ENCODE data around the gene NPPB.
A peak's percentile ranks its signal among the peaks of the same experiment; 100 is the strongest.

Gene NPPB

GRCh38 chr1:11856698-11857097, 2.0 kb downstream of the NPPB start:
- DNase-seq, result no peak

DNA sequence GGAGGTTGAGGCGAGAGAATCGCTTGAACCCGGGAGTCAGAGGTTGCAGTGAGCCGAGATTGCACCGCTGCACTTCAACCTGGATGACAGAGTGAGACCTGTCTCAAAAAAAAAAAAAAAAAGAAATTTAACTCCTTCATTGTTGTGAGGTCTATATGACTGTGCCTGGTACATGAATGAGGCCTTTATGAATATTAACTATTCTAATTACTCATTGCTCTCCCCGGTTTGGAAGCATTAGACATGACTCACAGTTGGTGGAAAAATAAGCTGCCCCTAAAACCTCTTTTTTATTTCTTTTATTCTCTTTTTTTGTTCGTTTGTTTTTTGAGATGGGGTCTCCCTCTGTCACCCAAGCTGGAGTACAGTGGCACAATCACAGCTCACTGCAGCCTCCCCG, 3.3 kb downstream of the NPPB start:
- no peak for DNase-seq

- DNase-seq, result no peak
Observed at GRCh38 chr1:11854519-11854918, 4.2 kb downstream of the NPPB start.

- no peak for DNase-seq
Observed at GRCh38 chr1:11851180-11851579, 7.6 kb downstream of the NPPB start.

DNA sequence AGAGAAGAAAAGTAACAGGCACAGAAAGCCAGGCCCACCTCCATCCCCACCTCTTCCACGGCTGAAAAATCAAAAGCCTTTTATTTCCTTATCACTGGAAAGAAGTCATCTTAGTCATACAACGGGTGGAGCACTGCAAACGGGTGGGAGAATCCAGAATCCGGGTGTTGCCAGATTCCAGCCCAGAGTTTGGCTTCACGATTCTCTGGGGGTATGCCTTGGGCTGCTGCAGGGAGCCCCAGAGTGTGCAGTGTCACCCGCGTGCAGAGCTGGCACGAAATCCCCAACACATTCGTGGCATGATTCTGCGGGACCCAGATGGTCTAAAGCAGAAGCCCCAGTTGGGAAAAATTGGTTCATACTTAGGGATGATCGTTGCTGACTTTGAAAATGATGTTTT, 8.6 kb downstream of the NPPB start:
- DNase-seq, result no peak

DNA sequence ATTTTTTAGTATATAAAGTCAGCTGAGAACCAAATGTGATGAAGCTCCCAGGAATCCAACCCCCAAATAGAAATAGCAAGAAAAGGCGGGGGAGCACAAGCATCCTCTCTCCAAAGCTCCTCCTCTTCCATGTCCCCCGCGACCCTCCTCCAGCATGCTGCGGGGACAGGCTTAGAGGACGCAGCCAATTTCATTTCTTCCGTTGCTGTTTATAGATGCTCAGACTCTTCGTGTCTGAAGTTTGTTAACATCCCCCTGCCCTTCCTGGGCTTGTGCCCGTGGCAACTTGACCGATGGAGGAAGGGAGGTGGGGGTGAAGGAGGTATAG, 10.4 kb downstream of the NPPB start:
- DNase-seq, result no peak

DNA sequence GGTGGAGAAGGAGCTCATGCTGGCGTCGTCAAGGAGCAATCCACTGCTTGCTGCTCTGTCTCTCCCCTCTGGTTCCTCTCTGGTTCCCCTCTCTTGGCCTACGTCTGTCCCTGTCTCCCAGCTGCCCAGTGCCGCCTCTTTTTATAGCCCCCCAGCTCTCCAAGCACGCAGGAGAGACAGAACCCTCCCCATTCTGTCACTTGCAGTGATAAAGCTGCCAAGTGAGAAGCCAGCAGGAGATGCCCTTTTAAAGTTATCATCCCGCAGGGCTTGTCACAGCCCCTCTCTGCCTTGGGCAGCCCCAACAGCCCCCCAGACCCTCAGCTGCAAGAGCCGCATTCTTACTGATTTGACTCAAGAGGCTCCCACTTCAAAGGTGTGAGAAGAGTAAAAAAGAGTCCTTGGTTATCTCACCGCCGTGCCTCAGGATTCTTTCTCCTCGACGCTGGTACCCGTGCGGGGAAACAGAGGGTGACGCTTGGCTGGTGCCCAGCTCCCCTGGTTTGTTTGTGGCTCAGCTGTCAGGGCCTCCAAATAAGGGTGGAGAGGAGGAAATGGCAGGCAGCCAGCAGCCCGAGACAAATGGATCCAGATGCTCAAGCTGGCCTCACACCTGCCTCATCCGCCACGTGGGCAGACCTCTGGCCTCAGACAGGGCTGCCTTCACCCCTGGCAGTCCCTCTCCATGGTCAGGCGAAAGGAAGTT, 10.9 kb downstream of the NPPB start, which contains the start of gene NPPA:
NPPA (minus strand) TSS at position 117 of the 706 bp plus-strand sequence; CDS start at position 18, 99 bp downstream.
- no peak for DNase-seq

DNA sequence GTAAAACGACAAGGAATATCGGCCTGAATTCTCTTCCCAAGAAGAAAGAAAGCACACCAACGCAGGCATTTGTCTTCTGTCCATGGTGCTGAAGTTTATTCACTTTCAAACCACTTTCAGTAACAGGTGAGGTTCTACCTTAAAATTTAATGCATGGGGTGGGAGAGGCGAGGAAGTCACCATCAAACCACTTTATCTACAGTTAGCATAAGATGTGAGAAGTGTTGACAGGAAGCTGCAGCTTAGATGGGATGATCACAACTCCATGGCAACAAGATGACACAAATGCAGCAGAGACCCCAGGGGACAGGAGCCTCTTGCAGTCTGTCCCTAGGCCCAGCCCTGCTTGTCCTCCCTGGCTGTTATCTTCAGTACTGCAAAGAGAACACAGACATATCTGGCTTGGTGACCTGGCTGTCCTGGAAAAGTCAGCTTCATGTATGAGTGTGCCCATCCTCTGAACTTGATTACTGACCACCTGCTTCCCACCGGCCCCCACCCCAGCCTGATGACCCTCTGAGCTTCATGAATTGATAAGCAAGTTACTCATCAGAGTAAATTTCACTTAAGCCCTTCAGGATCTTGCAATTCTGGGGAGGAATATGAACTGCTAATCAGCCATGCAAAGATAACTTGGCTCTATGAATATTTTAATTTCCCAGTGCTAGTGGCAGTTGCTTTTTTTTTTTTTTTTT, 13.0 kb downstream of the NPPB start:
- DNase-seq, result no peak

DNA sequence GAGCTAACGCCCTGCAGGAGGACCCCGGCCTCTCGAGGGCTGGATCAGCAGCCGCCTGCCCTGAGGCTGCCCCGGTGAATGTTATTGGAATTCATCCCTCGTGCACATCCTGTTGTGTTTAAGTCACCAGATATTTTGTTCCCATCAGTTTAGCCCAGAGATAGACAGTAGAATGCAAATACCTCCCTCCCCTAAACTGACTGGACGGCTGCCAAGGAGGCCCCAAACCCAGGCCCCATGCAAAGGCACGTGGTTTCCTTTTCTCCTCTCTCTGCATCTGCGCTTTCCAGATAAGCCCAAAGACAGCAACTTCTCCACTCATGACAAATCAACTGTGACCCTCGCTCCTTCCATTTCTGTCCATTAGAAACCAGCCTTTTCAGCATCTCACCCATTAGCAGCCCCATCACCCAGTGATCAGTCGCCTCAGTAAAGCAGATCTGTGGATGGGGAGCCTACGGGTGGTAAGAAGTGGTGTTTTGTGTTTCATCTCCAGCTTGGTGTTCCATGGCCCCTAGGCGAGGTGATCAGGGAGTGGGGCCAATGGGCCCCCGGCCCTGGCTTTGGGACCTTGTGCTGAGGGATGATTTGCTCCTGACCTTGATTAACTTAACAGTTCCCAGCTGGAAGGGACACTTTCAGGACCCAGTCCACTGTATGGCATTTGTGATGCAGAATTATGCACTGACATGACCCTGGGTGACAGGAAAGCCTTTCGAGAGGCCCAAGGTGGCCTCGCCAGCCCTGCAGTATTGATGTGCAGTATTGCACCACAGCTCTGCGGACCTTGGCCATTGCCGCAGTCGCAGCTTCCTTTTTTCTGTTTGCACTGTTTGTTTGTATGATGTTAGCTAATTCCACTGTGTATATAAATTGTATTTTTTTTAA, 16.3 kb downstream of the NPPB start:
- DNase-seq, result peak in 1 of 2 donors; percentile 15

GRCh38 chr1:11841245-11842153, 17.2 kb downstream of the NPPB start:
- DNase-seq, result peak in 1 of 2 donors; percentile 10

GRCh38 chr1:11839727-11840705, 18.7 kb downstream of the NPPB start:
- DNase-seq, result no peak

DNA sequence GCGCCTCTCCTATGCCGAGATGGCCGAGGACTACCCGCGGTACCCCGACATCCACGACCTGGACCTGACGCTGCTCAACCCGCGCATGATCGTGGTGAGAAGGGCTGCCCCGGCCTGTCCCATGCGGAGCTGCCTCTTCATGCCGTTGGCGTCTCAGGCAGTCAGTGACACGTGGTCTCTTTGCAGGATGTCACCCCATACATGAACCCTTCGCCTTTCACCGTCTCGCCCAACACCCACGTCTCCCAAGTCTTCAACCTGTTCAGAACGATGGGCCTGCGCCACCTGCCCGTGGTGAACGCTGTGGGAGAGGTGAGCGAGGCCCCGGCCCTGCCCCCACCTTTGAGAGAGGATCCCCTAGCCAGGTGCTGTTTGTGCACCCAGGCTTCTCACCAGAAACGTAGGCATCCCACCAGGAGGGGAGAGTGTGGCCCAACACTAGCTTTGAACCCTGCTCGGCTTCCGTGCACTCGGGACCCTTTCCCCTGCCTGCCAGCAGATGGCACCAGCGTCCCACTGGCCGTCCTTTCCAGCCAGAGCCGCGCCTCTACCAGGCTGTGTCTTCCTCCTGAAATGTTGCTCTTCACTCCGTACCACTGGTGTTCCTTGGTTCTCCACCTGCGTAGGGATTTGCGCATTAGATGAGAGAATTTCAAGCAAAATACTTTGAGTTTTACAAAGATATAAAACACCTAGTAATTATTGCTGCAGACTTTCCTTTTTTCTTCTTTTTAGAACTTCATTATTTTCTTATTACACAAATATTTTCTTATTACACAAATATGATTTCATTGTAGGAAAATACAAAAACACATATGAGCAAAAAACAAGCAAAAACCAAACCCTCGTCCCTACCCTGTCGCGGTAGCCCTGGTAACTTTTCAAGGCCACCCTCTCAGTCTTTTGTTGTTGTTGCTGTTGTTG, 20.1 kb downstream of the NPPB start:
- peak; percentile 72 to 73 for DNase-seq

DNA sequence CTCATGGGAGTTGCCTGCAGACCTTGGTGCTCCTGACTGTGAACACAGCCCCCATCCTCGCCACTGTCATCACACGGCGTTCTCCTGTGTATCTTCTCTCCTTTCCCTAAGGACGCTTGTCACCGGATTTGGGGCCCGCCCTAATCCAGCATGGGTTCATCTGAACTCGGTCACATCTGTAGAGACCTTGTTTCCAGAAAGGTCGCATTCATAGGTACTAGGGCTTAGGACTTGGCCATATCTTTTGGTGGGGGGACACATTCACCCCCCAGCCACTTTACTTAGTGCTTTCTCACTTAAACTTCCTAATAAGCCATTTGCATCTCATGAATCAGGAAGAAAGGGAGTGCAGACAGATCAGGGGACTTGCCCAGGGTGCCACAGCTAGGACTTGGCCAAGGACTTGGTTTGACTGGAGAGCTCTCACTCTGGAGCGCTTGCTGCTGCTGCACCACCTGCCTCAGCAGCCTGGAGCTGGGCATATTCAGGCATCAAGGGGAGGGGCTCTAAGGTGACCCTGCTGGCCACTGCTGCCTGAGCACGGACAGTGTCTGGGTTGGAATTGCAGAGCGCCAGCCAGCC, 20.9 kb downstream of the NPPB start:
- no peak for DNase-seq

DNA sequence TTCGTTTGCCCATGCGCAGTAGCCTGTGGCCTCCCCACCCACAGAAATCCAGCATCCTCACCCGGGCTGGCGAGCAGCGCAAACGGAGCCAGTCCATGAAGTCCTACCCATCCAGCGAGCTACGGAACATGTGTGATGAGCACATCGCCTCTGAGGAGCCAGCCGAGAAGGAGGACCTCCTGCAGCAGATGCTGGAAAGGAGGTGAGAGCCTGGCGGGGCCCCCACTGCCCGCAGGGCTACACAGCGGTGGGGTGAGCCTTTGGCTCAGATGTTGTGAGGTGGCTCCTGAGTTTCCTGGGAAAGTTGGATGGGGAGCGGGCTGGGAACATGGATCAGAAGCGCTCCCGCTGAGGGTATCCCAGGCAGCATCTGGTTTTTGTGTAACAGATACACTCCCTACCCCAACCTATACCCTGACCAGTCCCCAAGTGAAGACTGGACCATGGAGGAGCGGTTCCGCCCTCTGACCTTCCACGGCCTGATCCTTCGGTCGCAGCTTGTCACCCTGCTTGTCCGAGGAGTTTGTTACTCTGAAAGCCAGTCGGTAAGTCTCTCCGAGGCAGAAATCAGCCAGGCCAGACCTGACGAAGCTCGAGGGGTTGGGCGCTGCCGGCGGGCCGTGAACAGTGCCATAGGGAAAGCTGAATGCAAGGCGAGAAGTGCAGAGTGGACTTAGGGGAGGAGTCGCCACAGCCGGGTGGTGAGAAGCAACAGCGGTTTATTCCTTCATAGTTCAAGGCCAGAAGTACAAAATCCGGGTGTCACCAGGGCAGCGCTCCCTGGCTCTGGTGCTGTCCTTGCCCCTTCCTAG, 21.6 kb downstream of the NPPB start:
- no peak for DNase-seq

DNA sequence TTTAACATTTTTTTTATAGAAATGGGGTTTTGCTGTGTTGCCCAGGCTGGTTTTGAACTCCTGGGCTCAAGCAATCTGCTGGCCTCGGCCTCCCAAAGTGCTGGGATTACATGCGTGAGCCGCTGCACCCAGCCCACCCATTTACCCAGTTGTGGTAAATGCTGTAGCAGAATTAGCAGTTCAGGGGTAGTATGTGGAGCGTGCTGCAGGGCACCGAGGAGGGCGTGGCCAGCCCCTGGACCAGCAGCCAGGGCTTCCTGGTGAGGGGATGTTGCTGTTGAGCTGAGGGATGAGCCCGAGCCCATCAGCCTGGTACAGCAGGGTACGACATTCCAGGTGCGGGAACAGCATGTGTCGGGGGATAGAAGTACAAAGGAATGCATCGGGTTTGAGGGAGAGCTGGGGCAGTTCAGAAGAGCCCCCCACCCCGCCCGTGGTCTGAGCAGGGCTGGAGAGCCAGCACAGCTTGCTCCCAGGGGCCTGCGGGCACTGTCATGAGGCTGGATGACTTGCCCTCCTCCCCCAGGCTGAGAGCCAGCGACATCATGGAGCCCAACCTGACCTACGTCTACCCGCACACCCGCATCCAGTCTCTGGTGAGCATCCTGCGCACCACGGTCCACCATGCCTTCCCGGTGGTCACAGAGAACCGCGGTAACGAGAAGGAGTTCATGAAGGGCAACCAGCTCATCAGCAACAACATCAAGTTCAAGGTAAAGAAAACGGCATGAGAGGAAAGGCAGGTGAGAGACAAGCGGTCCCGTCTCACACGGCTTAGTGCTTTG, 23.1 kb downstream of the NPPB start:
- no peak for DNase-seq

- DNase-seq, result no peak
Observed at GRCh38 chr1:11833900-11834299, 24.8 kb downstream of the NPPB start.

GRCh38 chr1:11833497-11833896, 25.2 kb downstream of the NPPB start:
- no peak for DNase-seq
